GM12892 (cell line): ENCODE measurements around the gene ACSL5.

Experiments
- POLR2A ChIP-seq: IDR thresholded peaks from 2 replicates; pipeline ENCODE4 v1.6.1; 2011; ENCODE audit warnings: low read depth, low read length, control low read depth
- POLR2AphosphoS5 ChIP-seq: IDR thresholded peaks from 2 replicates; pipeline ENCODE4 v1.6.1; 2011; ENCODE audit warnings: low read depth, low read length, control low read depth
- TAF1 ChIP-seq: IDR thresholded peaks from 2 replicates; pipeline ENCODE4 v1.6.1; 2011; ENCODE audit warnings: low read depth, mild to moderate bottlenecking, control low read depth, low read length, borderline replicate concordance

- TF ChIP-seq POLR2AphosphoS5, result no peak
- TF ChIP-seq POLR2A, result no peak
- TF ChIP-seq TAF1, result no peak
These were observed 38.6 kb upstream of the ACSL5 start for GRCh38 chr10:112335111-112335867.
